Left lung (tissue), 10 donors: ENCODE results near the gene CDH13. TPM values are rescaled to one million over a fixed set of nuclear protein-coding genes. Genes with fewer than 3 reads are reported as not detected.

Experiments
- ATAC-seq: fragments of 200-7000 bp; cut with Tn5 transposase; one replicate; pipeline ENCODE4 v1.9.1; 2020; ENCODE audit warnings: moderate library complexity
- DNase-seq, 4 donors: peaks; one replicate each; pipeline ENCODE4 v3.0.0-alpha.2; 2013 to 2020
- H3K27ac ChIP-seq, 2 donors: fragments of 200-600 bp; sonication (generic) in 1 of 2; one replicate each; pipeline versions ENCODE4 v1.5.0 to v1.8.0; 2020 to 2021
- H3K27me3 ChIP-seq, 2 donors: fragments of 200-600 bp; sonication (generic) in 1 of 2; one replicate each; pipeline versions ENCODE4 v1.5.0 to v1.8.0; 2020 to 2021
- H3K36me3 ChIP-seq, 2 donors: fragments of 200-600 bp; sonication (generic) in 1 of 2; one replicate each; pipeline versions ENCODE4 v1.5.0 to v1.8.0; 2020 to 2021
- H3K4me1 ChIP-seq, 2 donors: fragments of 200-600 bp; one replicate each; pipeline ENCODE4 v1.8.0; 2021
- H3K4me3 ChIP-seq, 2 donors: fragments of 200-600 bp; sonication (generic) in 1 of 2; one replicate each; pipeline versions ENCODE4 v1.5.0 to v1.8.0; 2020 to 2021; ENCODE audit warnings: mild to moderate bottlenecking in 1 of 2
- H3K9me3 ChIP-seq, 2 donors: fragments of 200-600 bp; sonication (generic) in 1 of 2; one replicate each; pipeline versions ENCODE4 v1.5.0 to v1.8.0; 2020 to 2021
- CTCF ChIP-seq, 2 donors: fragments of 200-600 bp; sonication (generic) in 1 of 2; IDR thresholded peaks; one replicate each; pipeline versions ENCODE4 v1.5.0 to v1.8.0; 2021; ENCODE audit warnings: antibody characterized with exemption in 2 of 2
- intact Hi-C, 2 donors: fragments of 100-400 bp; cut with DNase I; formaldehyde crosslinking; loops; one replicate each; pipeline versions ENCODE4 v1.11.2 to v1.14.2; 2022
- polyA plus RNA-seq, 6 donors: library from polyadenylated mRNA; unstranded; fragments of 120-200 nt; gene quantifications; one replicate each; pipeline ENCODE4 v1.2.1, GENCODE V29; 2013; ENCODE audit not compliant: insufficient read length in 6 of 6
- total RNA-seq, 2 donors: library from RNA; stranded (reverse); fragmentation: NEBNext Ultra II Directional; extraction: Animal tissue kit (Norgen Biotek cat#: 25700); gene quantifications; one replicate each; pipeline ENCODE4 v1.2.1, GENCODE V29; 2021
- donor health status: DM: no; HTN: yes; CAD: no.
- donor health status: DM: no; HTN: no; CAD: no.

Gene CDH13
- total and polyA plus RNA-seq, 8 donors, result 2.7 to 20.3 (median 3.2) TPM

DNA sequence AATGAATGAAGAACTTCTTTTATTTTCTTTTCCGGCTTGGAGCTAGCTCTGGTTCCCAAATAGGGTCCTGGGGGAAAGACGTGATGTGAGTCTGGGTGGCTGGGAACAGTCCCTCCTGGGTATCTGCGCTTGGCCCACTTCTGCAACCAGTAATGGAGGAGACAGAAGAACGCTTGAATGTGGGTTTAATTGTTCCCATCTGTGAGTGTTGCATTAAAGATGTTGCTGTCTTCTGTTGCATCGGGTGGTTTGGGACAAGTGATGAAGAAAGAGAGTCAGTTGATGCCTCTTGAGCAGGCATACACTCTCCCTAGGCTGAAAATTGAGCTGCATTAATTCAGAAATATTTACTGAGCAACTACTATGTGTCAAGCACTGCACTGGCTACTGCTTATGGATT is 511.1 kb downstream of the CDH13 start:
- intact Hi-C loops, result no loop called here
- H3K27ac ChIP-seq, result peak overlapping the region in 1 of 2 donors; percentile 20
- no peak for TF ChIP-seq CTCF (IDR thresholded peaks at IDR 0.05)
- no peak for ATAC-seq
- no peaks in the 10 kb centered on the region for H3K36me3 ChIP-seq
- H3K9me3 ChIP-seq, result no peaks in the 10 kb centered on the region
- H3K4me3 ChIP-seq, result no peak overlapping the region
- H3K4me1 ChIP-seq, result no peaks in the 10 kb centered on the region
- DNase-seq, result no peak
- no peaks in the 10 kb centered on the region for H3K27me3 ChIP-seq

- no peak for DNase-seq
- Histone ChIP-seq H3K27me3 (no peaks in the 10 kb centered on the region), H3K9me3 (no peaks in the 10 kb centered on the region), H3K27ac (no peak overlapping the region), H3K4me1 (no peaks in the 10 kb centered on the region), H3K36me3 (no peaks in the 10 kb centered on the region), H3K4me3 (no peak overlapping the region)
- ATAC-seq, result no peak
- intact Hi-C loops, result no loop called here
- TF ChIP-seq CTCF (IDR thresholded peaks at IDR 0.05), result no peak
Observed at GRCh38 chr16:83138512-83138911, 511.7 kb downstream of the CDH13 start.

GRCh38 chr16:83138976-83139690 is 512.4 kb downstream of the CDH13 start:
- Histone ChIP-seq H3K4me1 (no peaks in the 10 kb centered on the region), H3K4me3 (no peak overlapping the region), H3K9me3 (no peaks in the 10 kb centered on the region), H3K36me3 (no peaks in the 10 kb centered on the region), H3K27ac (no peak overlapping the region), H3K27me3 (no peaks in the 10 kb centered on the region)
- TF ChIP-seq CTCF (IDR thresholded peaks at IDR 0.05), result no peak
- intact Hi-C loops, result no loop called here
- DNase-seq (peak in 1 of 4 donors; percentile 10), ATAC-seq (no peak)

DNA sequence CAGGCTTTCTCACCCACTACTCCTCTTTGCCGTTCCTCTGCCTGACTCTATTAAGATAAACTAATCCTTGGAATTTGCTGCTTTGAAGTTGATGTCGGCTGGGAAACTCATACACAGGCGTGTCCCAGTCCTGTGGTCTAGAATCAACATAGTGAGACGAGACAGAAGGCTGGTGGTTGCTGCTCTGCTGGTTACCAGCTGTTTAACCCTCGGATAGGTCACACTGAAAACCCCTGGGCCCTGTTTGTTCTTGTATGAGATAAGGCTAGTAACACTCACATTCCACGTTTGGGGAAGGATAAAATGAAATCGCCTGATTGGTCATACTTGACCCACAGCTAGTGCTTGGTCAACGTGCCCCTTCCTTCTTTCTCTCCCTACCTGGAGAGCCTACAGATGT is 517.0 kb downstream of the CDH13 start:
- DNase-seq, result no peak
- H3K4me1 ChIP-seq, result no peaks in the 10 kb centered on the region
- TF ChIP-seq CTCF (IDR thresholded peaks at IDR 0.05), result no peak
- H3K27me3 ChIP-seq, result peaks cover 0 to 7% of the 10 kb centered on the region in 2 donors
- H3K4me3 ChIP-seq, result no peak overlapping the region
- intact Hi-C loops, result no loop called here
- no peak for ATAC-seq
- H3K36me3 ChIP-seq, result no peaks in the 10 kb centered on the region
- H3K27ac ChIP-seq, result no peak overlapping the region
- H3K9me3 ChIP-seq, result no peaks in the 10 kb centered on the region

GRCh38 chr16:83145297-83145696 is 518.5 kb downstream of the CDH13 start:
- Histone ChIP-seq H3K9me3 (no peaks in the 10 kb centered on the region), H3K27ac (no peak overlapping the region), H3K4me3 (no peak overlapping the region), H3K27me3 (peaks cover 0 to 7% of the 10 kb centered on the region in 2 donors), H3K4me1 (no peaks in the 10 kb centered on the region), H3K36me3 (no peaks in the 10 kb centered on the region)
- intact Hi-C loops, result no loop called here
- no peak for DNase-seq
- no peak for TF ChIP-seq CTCF (IDR thresholded peaks at IDR 0.05)
- ATAC-seq, result no peak
